Vagina (tissue), 2 donors: ENCODE results near the gene IL23R. TPM values are rescaled to one million over a fixed set of nuclear protein-coding genes. Genes with fewer than 3 reads are reported as not detected.

Experiments used
- DNase-seq, 2 donors: peaks; one replicate each; pipeline ENCODE4 v3.0.0-alpha.2; 2017; ENCODE audit errors: extremely low spot score in 2 of 2
- H3K27ac ChIP-seq: fragments of 200-600 bp; sonication (generic); one replicate; pipeline ENCODE4 v1.5.1; 2019
- H3K27me3 ChIP-seq: fragments of 200-600 bp; sonication (generic); one replicate; pipeline ENCODE4 v1.5.1; 2019
- H3K36me3 ChIP-seq, 2 donors: fragments of 200-600 bp; sonication (generic); one replicate each; pipeline ENCODE4 v1.5.1; 2017 to 2019
- H3K4me1 ChIP-seq: fragments of 200-600 bp; sonication (generic); one replicate; pipeline ENCODE4 v1.5.1; 2019
- H3K4me3 ChIP-seq, 2 donors: fragments of 200-600 bp; sonication (generic); 1 replicate in 1 of 2; 2 replicates in 1 of 2; pipeline ENCODE4 v1.5.1; 2016 to 2019
- H3K9me3 ChIP-seq: fragments of 200-600 bp; sonication (generic); one replicate; pipeline ENCODE4 v1.5.1; 2019
- CTCF ChIP-seq, 3 experiments: fragments of 450-650 bp in 2 of 3; fragments of 200-600 bp in 1 of 3; sonication (generic) in 1 of 3; IDR thresholded peaks; one replicate each; pipeline ENCODE4 v1.5.1; 2017 to 2019; ENCODE audit warnings: antibody characterized with exemption in 3 of 3, mild to moderate bottlenecking in 2 of 3, moderate library complexity in 2 of 3
- POLR2A ChIP-seq, 2 donors: fragments of 450-650 bp; IDR thresholded peaks; one replicate each; pipeline ENCODE4 v1.6.1; 2017; ENCODE audit warnings: antibody characterized with exemption in 2 of 2, mild to moderate bottlenecking in 2 of 2, moderate library complexity in 2 of 2
- POLR2AphosphoS5 ChIP-seq, 2 donors: sonication (generic); formaldehyde crosslinking; IDR thresholded peaks; one replicate each; pipeline ENCODE4 v1.9.0; 2017; ENCODE audit warnings: antibody characterized with exemption in 2 of 2, mild to moderate bottlenecking in 2 of 2, low read depth in 1 of 2; ENCODE audit not compliant: insufficient read depth in 1 of 2
- intact Hi-C: fragments of 100-400 bp; cut with DNase I; formaldehyde crosslinking; loops from one replicate; pipeline ENCODE4 v1.15.1; 2023
- total RNA-seq: library from RNA; depleted of rRNA; stranded (reverse); fragments of >200 nt; gene quantifications from one replicate; pipeline ENCODE4 v1.2.3, GENCODE V29; 2016

IL23R gene
- total RNA-seq, 1 donor from 2014 or later = not detected

- Histone ChIP-seq H3K9me3 (no peaks in the 10 kb centered on the region), H3K27me3 (no peaks in the 10 kb centered on the region), H3K4me1 (peaks cover 7% of the 10 kb centered on the region), H3K36me3 (no peaks in the 10 kb centered on the region), H3K27ac (no peak overlapping the region), H3K4me3 (no peak overlapping the region)
- DNase-seq = no peak
- TF ChIP-seq POLR2A (IDR thresholded peaks at IDR 0.05) = no peak
- no peak for TF ChIP-seq CTCF (IDR thresholded peaks at IDR 0.05)
- no peak for TF ChIP-seq POLR2AphosphoS5 (IDR thresholded peaks at IDR 0.05; ENCODE audit: insufficient read depth in 1 of 2, low read depth in 1 of 2)
- intact Hi-C loops = no loop called here
Measured at GRCh38 chr1:67261680-67262079, 95.4 kb downstream of the IL23R start.

- intact Hi-C loops = no loop called here
- Histone ChIP-seq H3K27ac (no peak overlapping the region), H3K4me1 (no peaks in the 10 kb centered on the region), H3K4me3 (no peak overlapping the region), H3K27me3 (no peaks in the 10 kb centered on the region), H3K36me3 (no peaks in the 10 kb centered on the region), H3K9me3 (no peaks in the 10 kb centered on the region)
- TF ChIP-seq POLR2AphosphoS5 (IDR thresholded peaks at IDR 0.05; ENCODE audit: insufficient read depth in 1 of 2, low read depth in 1 of 2) (no peak), CTCF (IDR thresholded peaks at IDR 0.05) (no peak), POLR2A (IDR thresholded peaks at IDR 0.05) (no peak)
- DNase-seq = no peak
Measured at GRCh38 chr1:67262735-67263134, 96.5 kb downstream of the IL23R start.

DNA sequence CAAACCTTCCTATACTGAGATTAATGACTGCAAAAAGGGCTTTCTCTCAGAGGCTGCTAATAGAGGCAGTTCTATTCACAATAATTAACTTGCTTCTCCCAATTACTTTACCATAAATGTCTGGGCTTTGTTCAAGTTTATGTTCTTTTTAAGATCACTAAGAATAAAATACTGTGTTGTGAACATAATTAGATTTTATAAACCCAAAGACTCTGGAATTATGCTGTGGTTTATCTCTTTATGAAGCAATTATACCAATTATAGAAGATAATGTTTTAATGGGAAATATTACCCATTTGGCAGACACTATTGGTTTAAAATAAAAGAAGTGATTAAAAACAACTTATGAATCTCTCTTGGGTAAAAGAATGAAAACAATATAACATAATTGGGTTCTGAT, 97.9 kb downstream of the IL23R start:
- H3K36me3 ChIP-seq = no peaks in the 10 kb centered on the region
- no peak overlapping the region for H3K4me3 ChIP-seq
- intact Hi-C loops = no loop called here
- no peaks in the 10 kb centered on the region for H3K9me3 ChIP-seq
- H3K27ac ChIP-seq = no peak overlapping the region
- no peak for DNase-seq
- TF ChIP-seq CTCF (IDR thresholded peaks at IDR 0.05) = no peak
- TF ChIP-seq POLR2AphosphoS5 (IDR thresholded peaks at IDR 0.05; ENCODE audit: insufficient read depth in 1 of 2, low read depth in 1 of 2) = no peak
- no peak for TF ChIP-seq POLR2A (IDR thresholded peaks at IDR 0.05)
- no peaks in the 10 kb centered on the region for H3K4me1 ChIP-seq
- H3K27me3 ChIP-seq = no peaks in the 10 kb centered on the region

- Histone ChIP-seq H3K27ac (no peak overlapping the region), H3K4me1 (no peaks in the 10 kb centered on the region), H3K9me3 (no peaks in the 10 kb centered on the region), H3K27me3 (no peaks in the 10 kb centered on the region), H3K36me3 (no peaks in the 10 kb centered on the region), H3K4me3 (no peak overlapping the region)
- TF ChIP-seq POLR2AphosphoS5 (IDR thresholded peaks at IDR 0.05; ENCODE audit: insufficient read depth in 1 of 2, low read depth in 1 of 2) (no peak), POLR2A (IDR thresholded peaks at IDR 0.05) (no peak), CTCF (IDR thresholded peaks at IDR 0.05) (no peak)
- DNase-seq = no peak
- intact Hi-C loops = no loop called here
Measured at GRCh38 chr1:67264899-67265298, 98.6 kb downstream of the IL23R start.

GRCh38 chr1:67269061-67269460, 102.8 kb downstream of the IL23R start:
- no peaks in the 10 kb centered on the region for H3K9me3 ChIP-seq
- no peak overlapping the region for H3K27ac ChIP-seq
- H3K4me3 ChIP-seq = no peak overlapping the region
- no peaks in the 10 kb centered on the region for H3K27me3 ChIP-seq
- no peaks in the 10 kb centered on the region for H3K36me3 ChIP-seq
- intact Hi-C loops = no loop called here
- H3K4me1 ChIP-seq = no peaks in the 10 kb centered on the region
- DNase-seq = no peak
- TF ChIP-seq POLR2A (IDR thresholded peaks at IDR 0.05) (no peak), CTCF (IDR thresholded peaks at IDR 0.05) (no peak), POLR2AphosphoS5 (IDR thresholded peaks at IDR 0.05; ENCODE audit: insufficient read depth in 1 of 2, low read depth in 1 of 2) (no peak)
